Keratinocyte (primary cell): ENCODE measurements around the gene PTK6. TPM values are rescaled to one million over a fixed set of nuclear protein-coding genes. Genes with fewer than 3 reads are reported as not detected.

Source experiments
- DNase-seq: peaks from one replicate; pipeline ENCODE4 v3.0.0-alpha.2; 2011; ENCODE audit warnings: low read depth, missing footprints, low spot score
- FAIRE-seq: peaks from 2 replicates; lab custom pipeline; 2011; peaks lifted over from hg19 to GRCh38; lab: Jason Lieb, UNC
- H2AFZ ChIP-seq: 2 replicates; pipeline ENCODE4 v1.6.0; 2012; ENCODE audit warnings: low read length, control low read depth, inconsistent platforms; ENCODE audit not compliant: control insufficient read depth
- H3K27ac ChIP-seq: 2 replicates; pipeline ENCODE4 v1.5.1; 2011; ENCODE audit warnings: low read length; ENCODE audit not compliant: control insufficient read depth, insufficient read depth
- H3K27me3 ChIP-seq: 3 replicates; pipeline ENCODE4 v1.6.0; 2011; ENCODE audit warnings: low read length; ENCODE audit not compliant: control insufficient read depth, insufficient read depth; ENCODE audit errors: extremely low read depth
- H3K36me3 ChIP-seq, 2 experiments: 2 replicates in 1 of 2; 3 replicates in 1 of 2; pipeline ENCODE4 v1.5.1; 2011; ENCODE audit warnings: low read length in 2 of 2, mild to moderate bottlenecking in 1 of 2; ENCODE audit not compliant: control insufficient read depth in 2 of 2, insufficient read depth in 2 of 2; ENCODE audit errors: extremely low read depth in 1 of 2
- H3K4me1 ChIP-seq: 3 replicates; pipeline ENCODE4 v1.5.1; 2011; ENCODE audit warnings: low read length; ENCODE audit not compliant: control insufficient read depth, insufficient read depth; ENCODE audit errors: extremely low read depth
- H3K4me2 ChIP-seq: 3 replicates; pipeline ENCODE4 v1.6.0; 2011; ENCODE audit warnings: low read depth, low read length; ENCODE audit not compliant: control insufficient read depth, insufficient read depth; ENCODE audit errors: extremely low read depth
- H3K4me3 ChIP-seq, 3 experiments: fragments of 200-600 bp in 1 of 3; sonication (generic) in 1 of 3; 2 replicates in 2 of 3; 3 replicates in 1 of 3; pipeline ENCODE4 v1.5.1; 2011 to 2016; ENCODE audit warnings: low read length in 3 of 3, mild to moderate bottlenecking in 3 of 3, control low read depth in 2 of 3, inconsistent platforms in 1 of 3, low read depth in 1 of 3, mixed read lengths in 1 of 3, mixed run types in 1 of 3, moderate library complexity in 1 of 3; ENCODE audit not compliant: control insufficient read depth in 2 of 3, insufficient read depth in 2 of 3; ENCODE audit errors: extremely low read depth in 1 of 3
- H3K79me2 ChIP-seq: 2 replicates; pipeline ENCODE4 v1.6.0; 2012; ENCODE audit warnings: low read length; ENCODE audit not compliant: control insufficient read depth, insufficient read depth
- H3K9ac ChIP-seq: 3 replicates; pipeline ENCODE4 v1.6.0; 2011; ENCODE audit warnings: low read length; ENCODE audit not compliant: control insufficient read depth, insufficient read depth; ENCODE audit errors: extremely low read depth
- H3K9me1 ChIP-seq: 3 replicates; pipeline ENCODE4 v1.6.0; 2011; ENCODE audit warnings: low read length; ENCODE audit not compliant: control insufficient read depth, insufficient read depth; ENCODE audit errors: extremely low read depth
- H3K9me3 ChIP-seq: 2 replicates; pipeline ENCODE4 v1.5.1; 2012; ENCODE audit warnings: low read depth, low read length; ENCODE audit not compliant: control insufficient read depth
- H4K20me1 ChIP-seq: 3 replicates; pipeline ENCODE4 v1.6.0; 2011; ENCODE audit warnings: low read length; ENCODE audit not compliant: control insufficient read depth, insufficient read depth; ENCODE audit errors: extremely low read depth
- EZH2 ChIP-seq: IDR thresholded peaks from one replicate; pipeline ENCODE4 v1.6.1; 2012; ENCODE audit warnings: inconsistent platforms, mild to moderate bottlenecking, low read length, moderate library complexity
- dilution Hi-C: fragments of 300-500 bp; cut with MboI; formaldehyde crosslinking; loops from one replicate; pipeline ENCODE4 v1.7.0; 2020; ENCODE audit warnings: low sequenced_read_pairs; ENCODE audit not compliant: extremely low pct_ligation_motif_present
- polyA plus RNA-seq, 5 experiments: library from polyadenylated mRNA; depleted of rRNA in 3 of 5; stranded (reverse) in 3 of 5; stranded (forward) in 1 of 5; unstranded in 1 of 5; fragments of >200 nt; gene quantifications; 1 replicate in 1 of 5; 2 replicates in 3 of 5; 3 replicates in 1 of 5; pipeline versions ENCODE4 v1.2.1 to v1.2.3, GENCODE V29; 2011 to 2012; ENCODE audit warnings: missing spikeins in 2 of 5, low read depth in 1 of 5, low replicate concordance in 1 of 5
- TF ChIP-seq, protein P1 (sequence below), 3 experiments: IDR thresholded peaks in 1 of 3; conservative IDR thresholded peaks in 1 of 3; optimal IDR thresholded peaks in 1 of 3; 2 replicates in 2 of 3; 3 replicates in 1 of 3; pipeline versions ENCODE3 to v1.5.1; 2011; ENCODE audit warnings: low read length in 3 of 3, mild to moderate bottlenecking in 3 of 3, moderate library complexity in 2 of 3, control low read depth in 1 of 3, inconsistent platforms in 1 of 3; ENCODE audit not compliant: insufficient read depth in 2 of 3; ENCODE audit errors: extremely low read depth in 1 of 3

Gene PTK6
- polyA plus RNA-seq, 1 donor (not counting 4 experiments of a cell fraction or from before 2014, with no cell fraction given): 28.5 TPM

- H4K20me1 ChIP-seq: peaks cover 4% of the 10 kb centered on the region
- peaks cover 28 to 45% of the 10 kb centered on the region in 2 experiments for H3K36me3 ChIP-seq
- DNase-seq (no peak), FAIRE-seq (no peak)
- H3K4me3 ChIP-seq: no peak overlapping the region
- no peaks in the 10 kb centered on the region for H3K9me1 ChIP-seq
- dilution Hi-C loops: no loop called here
- H3K4me1 ChIP-seq: no peaks in the 10 kb centered on the region
- no peak overlapping the region for H3K27ac ChIP-seq
- TF ChIP-seq EZH2: no peak
- TF ChIP-seq, protein P1, sequence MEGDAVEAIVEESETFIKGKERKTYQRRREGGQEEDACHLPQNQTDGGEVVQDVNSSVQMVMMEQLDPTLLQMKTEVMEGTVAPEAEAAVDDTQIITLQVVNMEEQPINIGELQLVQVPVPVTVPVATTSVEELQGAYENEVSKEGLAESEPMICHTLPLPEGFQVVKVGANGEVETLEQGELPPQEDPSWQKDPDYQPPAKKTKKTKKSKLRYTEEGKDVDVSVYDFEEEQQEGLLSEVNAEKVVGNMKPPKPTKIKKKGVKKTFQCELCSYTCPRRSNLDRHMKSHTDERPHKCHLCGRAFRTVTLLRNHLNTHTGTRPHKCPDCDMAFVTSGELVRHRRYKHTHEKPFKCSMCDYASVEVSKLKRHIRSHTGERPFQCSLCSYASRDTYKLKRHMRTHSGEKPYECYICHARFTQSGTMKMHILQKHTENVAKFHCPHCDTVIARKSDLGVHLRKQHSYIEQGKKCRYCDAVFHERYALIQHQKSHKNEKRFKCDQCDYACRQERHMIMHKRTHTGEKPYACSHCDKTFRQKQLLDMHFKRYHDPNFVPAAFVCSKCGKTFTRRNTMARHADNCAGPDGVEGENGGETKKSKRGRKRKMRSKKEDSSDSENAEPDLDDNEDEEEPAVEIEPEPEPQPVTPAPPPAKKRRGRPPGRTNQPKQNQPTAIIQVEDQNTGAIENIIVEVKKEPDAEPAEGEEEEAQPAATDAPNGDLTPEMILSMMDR (optimal IDR thresholded peaks at IDR 0.05 in 1 of 3, IDR thresholded peaks at IDR 0.05 in 1 of 3, conservative IDR thresholded peaks at IDR 0.05 in 1 of 3; ENCODE audit: extremely low read depth in 1 of 3, insufficient read depth in 2 of 3, low read length in 3 of 3): no peak
- H3K9me3 ChIP-seq: no peaks in the 10 kb centered on the region
- peaks cover 10% of the 10 kb centered on the region for H3K79me2 ChIP-seq
- H3K9ac ChIP-seq: no peak overlapping the region
- H3K4me2 ChIP-seq: no peak overlapping the region
- H3K27me3 ChIP-seq: no peaks in the 10 kb centered on the region
- no peak overlapping the region for H2AFZ ChIP-seq
Measured at GRCh38 chr20:63562461-63563224, 25.5 kb upstream of the PTK6 start.

- no peak overlapping the region for H3K27ac ChIP-seq
- DNase-seq (no peak), FAIRE-seq (no peak)
- dilution Hi-C loops: no loop called here
- H2AFZ ChIP-seq: no peak overlapping the region
- H3K9me1 ChIP-seq: no peaks in the 10 kb centered on the region
- H3K9ac ChIP-seq: no peak overlapping the region
- H4K20me1 ChIP-seq: peaks cover 4% of the 10 kb centered on the region
- no peaks in the 10 kb centered on the region for H3K9me3 ChIP-seq
- H3K27me3 ChIP-seq: no peaks in the 10 kb centered on the region
- H3K4me2 ChIP-seq: no peak overlapping the region
- H3K79me2 ChIP-seq: peaks cover 8% of the 10 kb centered on the region
- H3K4me3 ChIP-seq: no peak overlapping the region
- H3K36me3 ChIP-seq: peaks cover 28 to 41% of the 10 kb centered on the region in 2 experiments
- TF ChIP-seq EZH2: no peak
- TF ChIP-seq, protein P1 (optimal IDR thresholded peaks at IDR 0.05 in 1 of 3, IDR thresholded peaks at IDR 0.05 in 1 of 3, conservative IDR thresholded peaks at IDR 0.05 in 1 of 3; ENCODE audit: extremely low read depth in 1 of 3, insufficient read depth in 2 of 3, low read length in 3 of 3): no peak
- H3K4me1 ChIP-seq: no peaks in the 10 kb centered on the region
Measured at GRCh38 chr20:63561624-63562396, 24.6 kb upstream of the PTK6 start.
